Right cardiac atrium (tissue), 5 donors: Measurements from ENCODE around the gene CAPN2. TPM values are rescaled to one million over a fixed set of nuclear protein-coding genes. Genes with fewer than 3 reads are reported as not detected.
"Not testable (repeated sequence)": the region's sequence is repeated elsewhere in the genome, so short reads cannot be mapped to it uniquely, and the experiment has no call there.

Experiments
- ATAC-seq, 2 donors: fragments of 200-7000 bp; cut with Tn5 transposase; one replicate each; pipeline versions ENCODE4 v1.8.0 to v1.9.1; 2020; ENCODE audit warnings: moderate library complexity in 2 of 2, mild to moderate bottlenecking in 1 of 2
- DNase-seq, 3 donors: peaks; one replicate each; pipeline ENCODE4 v3.0.0-alpha.2; 2020
- H3K27ac ChIP-seq: one replicate; pipeline ENCODE4 v1.5.1; 2013; ENCODE audit warnings: mild to moderate bottlenecking, low read length, control low read depth, moderate library complexity
- H3K27me3 ChIP-seq: one replicate; pipeline ENCODE4 v1.6.1; 2013; ENCODE audit not compliant: control insufficient read depth, insufficient read depth
- H3K4me1 ChIP-seq: one replicate; pipeline ENCODE4 v1.6.1; 2013; ENCODE audit warnings: low read length; ENCODE audit not compliant: control insufficient read depth, insufficient read depth
- H3K4me3 ChIP-seq: one replicate; pipeline ENCODE4 v1.5.1; 2013; ENCODE audit warnings: low read length, control low read depth
- H3K9me3 ChIP-seq: one replicate; pipeline ENCODE4 v1.6.1; 2013; ENCODE audit warnings: low read length; ENCODE audit not compliant: control insufficient read depth
- WGBS: extraction: QIAGEN DNeasy Blood & Tissue Kit; methylation state at CpG from one replicate; pipeline ENCODE4 v1.1.7; 2013; 5-methylcytosine and 5-hydroxymethylcytosine counted together
- intact Hi-C, 4 donors: fragments of 100-400 bp; cut with DNase I; formaldehyde crosslinking; loops; one replicate each; pipeline versions ENCODE4 v1.11.0 to v1.14.0; 2022 to 2023
- polyA plus RNA-seq: library from polyadenylated mRNA; stranded (reverse); fragments of 200-250 nt; gene quantifications from one replicate; pipeline ENCODE4 v1.2.3, GENCODE V29; 2013
- total RNA-seq, 4 donors: library from RNA; stranded (reverse); fragmentation: NEBNext Ultra II Directional; extraction: Animal tissue kit (Norgen Biotek cat#: 25700); gene quantifications; one replicate each; pipeline ENCODE4 v1.2.1, GENCODE V29; 2021
- donor health status: healthy with polysubstance abuse.
- donor health status: DM: no; HTN: yes; CAD: no.
- donor health status: DM: no; HTN: no; CAD: no.
- donor health status: DM: no; HTN: yes; CAD: no; lungs with severe emphysema.
- donor health status: DM: yes; HTN: yes; CAD: no.

The CAPN2 gene
- total and polyA plus RNA-seq, 5 donors, result 52.7 to 91.6 (median 71.2) TPM

- Histone ChIP-seq H3K27ac (no peak overlapping the region), H3K27me3 (no peaks in the 10 kb centered on the region), H3K4me3 (no peak overlapping the region), H3K4me1 (no peaks in the 10 kb centered on the region), H3K9me3 (no peaks in the 10 kb centered on the region)
- ATAC-seq (no peak), DNase-seq (no peak)
- 88% methylated on average over 7 of the region's 7 CpGs for WGBS
- intact Hi-C loops, result no loop called here
Measured at GRCh38 chr1:223803211-223803610, 90.9 kb downstream of the CAPN2 start.

GRCh38 chr1:223809905-223810304 lies 97.6 kb downstream of the CAPN2 start:
- H3K4me3 ChIP-seq, H3K27me3 ChIP-seq, H3K9me3 ChIP-seq, intact Hi-C loops, DNase-seq, H3K27ac ChIP-seq, ATAC-seq, H3K4me1 ChIP-seq: not testable (repeated sequence)
- 85% methylated on average over 4 of the region's 4 CpGs for WGBS

GRCh38 chr1:223810586-223810985 lies 98.2 kb downstream of the CAPN2 start:
- Histone ChIP-seq H3K4me1 (peaks cover 4% of the 10 kb centered on the region), H3K27me3 (no peaks in the 10 kb centered on the region), H3K27ac (no peak overlapping the region), H3K4me3 (no peak overlapping the region), H3K9me3 (no peaks in the 10 kb centered on the region)
- intact Hi-C loops, result no loop called here
- ATAC-seq, result no peak
- WGBS, result 78% methylated on average over 2 of the region's 2 CpGs
- DNase-seq, result no peak

GRCh38 chr1:223811634-223812101 lies 99.3 kb downstream of the CAPN2 start:
- Histone ChIP-seq H3K27ac (no peak overlapping the region), H3K9me3 (no peaks in the 10 kb centered on the region), H3K4me3 (no peak overlapping the region), H3K4me1 (peaks cover 4% of the 10 kb centered on the region), H3K27me3 (no peaks in the 10 kb centered on the region)
- DNase-seq (no peak), ATAC-seq (peak; percentile 42 to 64)
- intact Hi-C loops, result no loop called here
- 40% methylated on average over 3 of the region's 3 CpGs for WGBS

- ATAC-seq (no peak), DNase-seq (no peak)
- peaks cover 4% of the 10 kb centered on the region for H3K4me1 ChIP-seq
- no peaks in the 10 kb centered on the region for H3K9me3 ChIP-seq
- H3K27ac ChIP-seq, result no peak overlapping the region
- H3K4me3 ChIP-seq, result no peak overlapping the region
- intact Hi-C loops, result no loop called here
- no peaks in the 10 kb centered on the region for H3K27me3 ChIP-seq
Measured at GRCh38 chr1:223813645-223814044, 101.3 kb downstream of the CAPN2 start.

- DNase-seq, result no peak
- no peak for ATAC-seq
- Histone ChIP-seq H3K4me3 (no peak overlapping the region), H3K4me1 (peaks cover 4% of the 10 kb centered on the region), H3K27me3 (no peaks in the 10 kb centered on the region), H3K27ac (no peak overlapping the region), H3K9me3 (no peaks in the 10 kb centered on the region)
- intact Hi-C loops, result no loop called here
- 53% methylated on average over 4 of the region's 4 CpGs for WGBS
Measured at GRCh38 chr1:223815020-223815853, 102.9 kb downstream of the CAPN2 start.

GRCh38 chr1:223815865-223816264 lies 103.5 kb downstream of the CAPN2 start:
- Histone ChIP-seq H3K9me3 (no peaks in the 10 kb centered on the region), H3K4me1 (peaks cover 9% of the 10 kb centered on the region), H3K27me3 (no peaks in the 10 kb centered on the region), H3K27ac (no peak overlapping the region), H3K4me3 (no peak overlapping the region)
- intact Hi-C loops, result no loop called here
- DNase-seq (no peak), ATAC-seq (no peak)
- 73% methylated on average over 3 of the region's 3 CpGs for WGBS

- H3K27me3 ChIP-seq, H3K4me3 ChIP-seq, ATAC-seq, DNase-seq, H3K9me3 ChIP-seq, H3K27ac ChIP-seq, intact Hi-C loops: not testable (repeated sequence)
- H3K4me1 ChIP-seq, result peaks cover 13% of the 10 kb centered on the region
Measured at GRCh38 chr1:223817265-223817664, 104.9 kb downstream of the CAPN2 start.

- WGBS, result 35% methylated on average over 4 of the region's 4 CpGs
- intact Hi-C loops, result no loop called here
- no peak overlapping the region for H3K27ac ChIP-seq
- ATAC-seq, result peak; percentile 87 to 88
- H3K4me3 ChIP-seq, result no peak overlapping the region
- peaks cover 13% of the 10 kb centered on the region for H3K4me1 ChIP-seq
- DNase-seq, result no peak
- no peaks in the 10 kb centered on the region for H3K9me3 ChIP-seq
- H3K27me3 ChIP-seq, result no peaks in the 10 kb centered on the region
Measured at GRCh38 chr1:223819730-223820514, 107.6 kb downstream of the CAPN2 start.

GRCh38 chr1:223820515-223820858 lies 108.1 kb downstream of the CAPN2 start:
- no peak for DNase-seq
- no peak overlapping the region for H3K4me3 ChIP-seq
- H3K9me3 ChIP-seq, result no peaks in the 10 kb centered on the region
- peak; percentile 29 to 41 for ATAC-seq
- WGBS, result 57% methylated on average over 2 of the region's 2 CpGs
- H3K27ac ChIP-seq, result peak overlapping the region; percentile 17
- peaks cover 9% of the 10 kb centered on the region for H3K4me1 ChIP-seq
- intact Hi-C loops, result no loop called here
- no peaks in the 10 kb centered on the region for H3K27me3 ChIP-seq

GRCh38 chr1:223820971-223821370 lies 108.6 kb downstream of the CAPN2 start:
- no peaks in the 10 kb centered on the region for H3K27me3 ChIP-seq
- DNase-seq (peak in 1 of 3 donors; percentile 34), ATAC-seq (peak in 1 of 2 donors; percentile 31)
- peak overlapping the region; percentile 9 for H3K27ac ChIP-seq
- peaks cover 12% of the 10 kb centered on the region for H3K4me1 ChIP-seq
- H3K4me3 ChIP-seq, result no peak overlapping the region
- no peaks in the 10 kb centered on the region for H3K9me3 ChIP-seq
- intact Hi-C loops, result no loop called here
- WGBS, result 56% methylated on average over 11 of the region's 11 CpGs
